GM10266 (cell line): ENCODE measurements around the gene INSC.

Experiments used
- DNase-seq: peaks from one replicate; pipeline ENCODE4 v3.0.0; 2012; ENCODE audit errors: extremely low spot score
- TF ChIP-seq, protein P1 (sequence below): IDR thresholded peaks from 2 replicates; pipeline ENCODE4 v1.5.1; 2012; ENCODE audit warnings: mild to moderate bottlenecking, low read depth; ENCODE audit not compliant: control insufficient read depth, insufficient read depth; ENCODE audit errors: missing control alignments

The INSC gene

DNA sequence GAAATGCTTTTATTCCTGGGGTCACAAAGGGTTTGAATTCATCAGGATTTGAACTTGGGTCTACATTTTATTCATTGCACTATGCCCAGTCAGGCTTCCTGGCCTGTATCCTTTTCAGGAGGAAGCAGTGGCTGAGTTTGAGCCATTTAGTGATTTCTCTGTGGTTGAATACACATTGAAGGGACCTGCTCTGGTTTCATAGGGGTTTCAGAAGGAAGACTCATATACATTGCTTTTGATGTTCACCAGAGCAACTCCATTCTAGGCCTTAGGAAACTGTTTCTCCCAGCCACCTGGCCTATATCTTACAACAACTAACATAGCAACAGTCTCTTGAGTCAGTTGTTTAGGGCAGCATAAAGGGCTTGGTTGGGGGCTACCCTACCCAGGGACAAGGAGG lies 165.7 kb downstream of the INSC start:
- no peak for DNase-seq
- TF ChIP-seq, protein P1, sequence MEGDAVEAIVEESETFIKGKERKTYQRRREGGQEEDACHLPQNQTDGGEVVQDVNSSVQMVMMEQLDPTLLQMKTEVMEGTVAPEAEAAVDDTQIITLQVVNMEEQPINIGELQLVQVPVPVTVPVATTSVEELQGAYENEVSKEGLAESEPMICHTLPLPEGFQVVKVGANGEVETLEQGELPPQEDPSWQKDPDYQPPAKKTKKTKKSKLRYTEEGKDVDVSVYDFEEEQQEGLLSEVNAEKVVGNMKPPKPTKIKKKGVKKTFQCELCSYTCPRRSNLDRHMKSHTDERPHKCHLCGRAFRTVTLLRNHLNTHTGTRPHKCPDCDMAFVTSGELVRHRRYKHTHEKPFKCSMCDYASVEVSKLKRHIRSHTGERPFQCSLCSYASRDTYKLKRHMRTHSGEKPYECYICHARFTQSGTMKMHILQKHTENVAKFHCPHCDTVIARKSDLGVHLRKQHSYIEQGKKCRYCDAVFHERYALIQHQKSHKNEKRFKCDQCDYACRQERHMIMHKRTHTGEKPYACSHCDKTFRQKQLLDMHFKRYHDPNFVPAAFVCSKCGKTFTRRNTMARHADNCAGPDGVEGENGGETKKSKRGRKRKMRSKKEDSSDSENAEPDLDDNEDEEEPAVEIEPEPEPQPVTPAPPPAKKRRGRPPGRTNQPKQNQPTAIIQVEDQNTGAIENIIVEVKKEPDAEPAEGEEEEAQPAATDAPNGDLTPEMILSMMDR: no peak

DNA sequence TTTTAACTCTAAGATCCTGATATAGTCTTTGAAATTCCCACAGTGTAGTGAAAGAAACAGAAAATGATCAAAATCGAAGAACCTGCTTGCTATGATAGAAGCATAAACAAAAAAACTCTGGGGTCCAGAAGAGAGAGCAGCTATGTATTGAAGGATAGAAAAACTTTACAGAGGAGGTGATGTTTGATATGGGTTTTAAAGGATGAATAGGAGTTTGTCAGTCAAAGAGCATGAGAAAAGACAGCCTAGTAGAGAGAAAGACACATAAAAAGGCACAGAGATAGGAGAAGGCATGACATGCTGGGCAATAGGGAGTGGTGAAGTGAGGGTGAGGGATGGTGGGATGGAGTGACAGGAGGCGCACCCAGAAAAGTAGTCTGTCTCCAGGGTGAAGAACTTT lies 168.0 kb downstream of the INSC start:
- TF ChIP-seq, protein P1: no peak
- no peak for DNase-seq

DNA sequence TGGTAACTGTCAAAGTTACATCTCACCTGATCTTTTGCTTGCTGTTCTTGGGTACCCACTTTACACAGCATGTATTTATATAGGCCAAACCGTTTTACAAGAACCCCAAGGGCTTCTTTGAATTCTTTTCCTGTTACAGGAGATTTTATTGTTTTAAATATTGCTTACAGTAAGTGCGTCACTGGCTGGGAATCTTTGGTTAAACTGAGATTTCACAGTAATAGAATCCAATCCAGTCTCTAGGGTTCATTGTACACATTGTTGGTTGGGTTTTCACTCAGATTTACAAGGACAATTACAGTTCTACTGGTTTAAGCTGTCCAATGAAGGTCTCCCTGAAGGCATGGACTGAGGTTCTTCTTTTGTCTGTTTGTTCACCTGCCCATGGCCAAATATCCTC lies 171.7 kb downstream of the INSC start:
- TF ChIP-seq, protein P1: no peak
- DNase-seq: no peak

DNA sequence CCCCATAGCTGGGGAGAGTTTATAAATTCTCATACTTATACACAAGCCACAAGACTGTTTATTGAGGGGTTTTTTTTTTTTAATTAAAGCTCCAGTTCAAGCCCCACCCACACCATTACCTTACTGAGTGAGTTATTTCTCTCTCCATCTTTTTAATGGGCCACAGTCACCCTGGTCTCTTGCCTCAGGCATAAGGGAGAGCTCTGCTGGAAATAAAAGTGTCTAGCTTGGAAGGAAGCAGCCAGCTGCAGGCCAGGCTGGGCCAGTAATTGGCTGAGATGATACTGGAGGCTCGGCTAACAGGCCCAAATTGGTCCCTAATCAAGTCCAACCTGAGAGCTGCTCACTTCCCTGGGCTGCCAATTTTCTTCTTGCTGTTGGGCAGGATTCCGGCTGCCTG lies 174.1 kb downstream of the INSC start:
- TF ChIP-seq, protein P1: no peak
- DNase-seq: no peak

DNA sequence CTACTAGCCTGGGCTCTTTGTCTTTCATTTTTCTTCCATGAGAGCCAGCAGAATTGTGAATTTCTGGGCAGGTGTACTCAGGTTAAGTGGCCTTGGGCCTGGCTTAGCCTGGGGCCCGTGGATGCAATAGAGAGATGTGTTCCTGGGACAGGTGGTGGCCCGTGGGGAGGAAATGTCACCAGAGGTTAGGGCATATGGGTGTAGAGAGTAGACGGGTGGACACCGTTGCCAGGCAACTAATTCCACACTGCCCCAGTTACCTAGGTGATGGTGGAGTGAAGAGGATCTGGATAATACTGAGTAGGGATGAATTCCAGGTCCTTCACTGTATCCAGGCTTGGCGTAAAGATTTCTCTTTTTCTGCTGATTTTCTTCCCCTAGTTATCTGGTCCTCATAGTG lies 175.0 kb downstream of the INSC start:
- TF ChIP-seq, protein P1: no peak
- no peak for DNase-seq

DNA sequence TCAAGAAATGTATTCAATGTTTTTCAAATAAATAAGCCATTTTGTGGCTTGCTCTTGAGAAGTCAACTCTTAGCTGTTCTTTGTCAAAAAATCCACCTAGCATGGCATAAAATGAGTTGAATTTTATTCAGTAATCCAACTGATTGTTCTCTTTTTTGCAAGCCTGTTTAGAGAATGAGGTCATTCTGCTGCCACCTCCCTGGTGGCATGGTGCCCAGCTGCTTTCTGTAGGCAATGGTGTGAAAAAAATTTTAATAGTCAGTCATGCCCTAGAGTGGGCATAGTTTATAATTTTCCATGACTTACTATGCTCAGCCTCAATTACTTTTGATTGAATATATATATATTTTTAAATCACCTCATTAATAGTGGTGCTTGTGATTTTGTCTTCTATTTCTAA lies 177.2 kb downstream of the INSC start:
- TF ChIP-seq, protein P1: no peak
- DNase-seq: no peak

DNA sequence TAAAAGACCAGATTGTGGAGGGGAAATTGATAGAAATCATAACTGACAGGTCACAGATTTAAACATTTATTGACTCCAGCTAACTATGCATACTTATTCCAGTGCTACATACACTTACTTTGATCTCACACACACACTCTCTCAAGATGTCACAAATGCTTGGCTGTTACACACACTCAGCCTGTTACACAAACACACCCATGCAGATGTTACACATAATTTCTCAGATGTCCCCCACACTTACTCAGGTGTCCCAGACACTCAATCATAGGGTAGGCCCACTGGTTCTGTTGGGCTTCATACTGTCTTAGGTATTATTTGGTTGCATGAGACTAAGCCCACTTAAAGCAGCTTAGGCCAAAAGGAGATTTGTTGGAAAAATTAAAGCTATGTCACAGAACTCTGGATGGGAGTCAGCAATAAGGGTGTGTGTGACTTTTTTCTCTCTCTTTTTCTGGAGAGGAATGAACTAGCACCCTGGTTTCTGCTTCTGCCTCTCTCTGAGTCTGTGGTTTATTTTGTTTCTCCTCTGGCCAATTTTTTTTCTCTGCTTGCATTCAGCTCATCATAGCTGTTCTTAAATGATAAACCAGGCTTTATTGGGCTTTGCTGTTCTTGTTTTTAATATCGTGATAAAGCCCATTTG lies 179.4 kb downstream of the INSC start:
- DNase-seq: no peak
- TF ChIP-seq, protein P1: no peak
